ENCODE measurements around the gene FOXO1. TPM values are rescaled to one million over a fixed set of nuclear protein-coding genes. Genes with fewer than 3 reads are reported as not detected.

Gene FOXO1
- total and polyA plus RNA-seq, 2 donors (not counting 1 experiment from before 2014, with no cell fraction given): 1.9 to 2.5 TPM

DNA sequence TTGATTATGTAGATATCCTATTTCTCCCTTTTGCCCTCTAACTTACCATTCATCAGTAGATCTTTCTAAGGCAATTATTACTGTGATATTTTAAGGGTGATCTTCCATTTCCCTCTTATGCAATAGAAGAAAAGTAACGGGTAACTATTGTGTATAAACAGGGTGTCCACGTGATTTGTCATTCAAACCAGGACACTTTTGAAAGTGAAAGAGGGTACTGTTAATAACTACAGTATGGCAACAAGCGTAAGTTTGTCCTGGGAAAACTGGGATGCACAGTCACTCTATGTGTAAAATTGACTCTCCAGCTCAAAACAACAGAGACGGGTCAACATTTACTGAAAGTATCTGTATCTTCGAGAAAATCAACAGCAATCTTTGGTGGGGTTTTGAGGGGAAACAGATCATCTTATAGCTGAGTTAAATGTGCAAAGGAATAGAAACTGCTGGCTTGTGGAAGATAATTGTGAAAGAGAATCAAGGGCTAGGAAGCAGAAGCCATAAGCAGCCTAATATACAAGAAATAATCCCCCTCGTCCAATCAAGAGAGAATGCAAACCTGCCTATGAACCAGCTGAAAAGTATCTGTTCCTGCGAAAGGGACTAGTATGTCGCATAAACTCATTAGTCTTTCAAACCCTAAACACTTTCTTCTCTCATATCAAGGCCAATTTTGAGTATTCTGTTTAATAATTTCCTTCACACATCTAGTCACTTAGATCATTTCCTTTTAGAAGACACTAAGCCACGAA, 126.7 kb downstream of the FOXO1 start:
- no peak overlapping the region for H3K27ac ChIP-seq (ENCODE audit: insufficient read depth, low read length)

GRCh38 chr13:40537146-40537895, 129.1 kb downstream of the FOXO1 start:
- H4K20me1 ChIP-seq (ENCODE audit: control insufficient read depth, extremely low read depth, insufficient read depth, low read length): no peaks in the 10 kb centered on the region

More for the DNA sequence above, 126.7 kb downstream of the FOXO1 start:
- TF ChIP-seq EZH2 (IDR thresholded peaks at IDR 0.05; ENCODE audit: low read length, missing control alignments): no peak
- TF ChIP-seq, protein P1, sequence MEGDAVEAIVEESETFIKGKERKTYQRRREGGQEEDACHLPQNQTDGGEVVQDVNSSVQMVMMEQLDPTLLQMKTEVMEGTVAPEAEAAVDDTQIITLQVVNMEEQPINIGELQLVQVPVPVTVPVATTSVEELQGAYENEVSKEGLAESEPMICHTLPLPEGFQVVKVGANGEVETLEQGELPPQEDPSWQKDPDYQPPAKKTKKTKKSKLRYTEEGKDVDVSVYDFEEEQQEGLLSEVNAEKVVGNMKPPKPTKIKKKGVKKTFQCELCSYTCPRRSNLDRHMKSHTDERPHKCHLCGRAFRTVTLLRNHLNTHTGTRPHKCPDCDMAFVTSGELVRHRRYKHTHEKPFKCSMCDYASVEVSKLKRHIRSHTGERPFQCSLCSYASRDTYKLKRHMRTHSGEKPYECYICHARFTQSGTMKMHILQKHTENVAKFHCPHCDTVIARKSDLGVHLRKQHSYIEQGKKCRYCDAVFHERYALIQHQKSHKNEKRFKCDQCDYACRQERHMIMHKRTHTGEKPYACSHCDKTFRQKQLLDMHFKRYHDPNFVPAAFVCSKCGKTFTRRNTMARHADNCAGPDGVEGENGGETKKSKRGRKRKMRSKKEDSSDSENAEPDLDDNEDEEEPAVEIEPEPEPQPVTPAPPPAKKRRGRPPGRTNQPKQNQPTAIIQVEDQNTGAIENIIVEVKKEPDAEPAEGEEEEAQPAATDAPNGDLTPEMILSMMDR (conservative IDR thresholded peaks at IDR 0.05 in 1 of 2, IDR thresholded peaks at IDR 0.05 in 1 of 2; ENCODE audit: low read depth in 1 of 2, low read length in 2 of 2): no peak
- H3K27me3 ChIP-seq (ENCODE audit: control insufficient read depth, insufficient read depth, low read length): no peaks in the 10 kb centered on the region
- H3K79me2 ChIP-seq (ENCODE audit: control insufficient read depth, insufficient read depth, low read length): no peaks in the 10 kb centered on the region
- H4K20me1 ChIP-seq (ENCODE audit: control insufficient read depth, extremely low read depth, insufficient read depth, low read length): no peaks in the 10 kb centered on the region
- no peaks in the 10 kb centered on the region for H3K9me3 ChIP-seq (ENCODE audit: control insufficient read depth, insufficient read depth, low read depth, low read length)
- no peak overlapping the region for H3K9ac ChIP-seq (ENCODE audit: insufficient read depth, low read length)
- DNase-seq (ENCODE audit: low read depth in 2 of 2): no peak
- H2AFZ ChIP-seq (ENCODE audit: low read length): no peak overlapping the region
- H3K4me3 ChIP-seq (replicated peaks in 1 of 4; ENCODE audit: control extremely low read depth in 1 of 4, insufficient read depth in 1 of 4, low read depth in 3 of 4, low read length in 4 of 4): no peak overlapping the region
- no peaks in the 10 kb centered on the region for H3K36me3 ChIP-seq (ENCODE audit: control insufficient read depth, insufficient read depth, low read length)
- peaks cover 3% of the 10 kb centered on the region for H3K4me1 ChIP-seq (ENCODE audit: control insufficient read depth, extremely low read depth, insufficient read depth, low read length)
- no peak overlapping the region for H3K4me2 ChIP-seq (ENCODE audit: extremely low read depth, insufficient read depth, low read length)

More at GRCh38 chr13:40537146-40537895, 129.1 kb downstream of the FOXO1 start:
- no peak overlapping the region for H3K27ac ChIP-seq (ENCODE audit: insufficient read depth, low read length)
- no peaks in the 10 kb centered on the region for H3K36me3 ChIP-seq (ENCODE audit: control insufficient read depth, insufficient read depth, low read length)
- H3K4me1 ChIP-seq (ENCODE audit: control insufficient read depth, extremely low read depth, insufficient read depth, low read length): peaks cover 3% of the 10 kb centered on the region
- H3K9me3 ChIP-seq (ENCODE audit: control insufficient read depth, insufficient read depth, low read depth, low read length): no peaks in the 10 kb centered on the region
- H3K4me2 ChIP-seq (ENCODE audit: extremely low read depth, insufficient read depth, low read length): no peak overlapping the region
- no peak overlapping the region for H2AFZ ChIP-seq (ENCODE audit: low read length)
- no peak for TF ChIP-seq EZH2 (IDR thresholded peaks at IDR 0.05; ENCODE audit: low read length, missing control alignments)
- TF ChIP-seq, protein P1 (conservative IDR thresholded peaks at IDR 0.05 in 1 of 2, IDR thresholded peaks at IDR 0.05 in 1 of 2; ENCODE audit: low read depth in 1 of 2, low read length in 2 of 2): no peak
- no peak for DNase-seq (ENCODE audit: low read depth in 2 of 2)
- no peak overlapping the region for H3K4me3 ChIP-seq (replicated peaks in 1 of 4; ENCODE audit: control extremely low read depth in 1 of 4, insufficient read depth in 1 of 4, low read depth in 3 of 4, low read length in 4 of 4)
- H3K27me3 ChIP-seq (ENCODE audit: control insufficient read depth, insufficient read depth, low read length): no peaks in the 10 kb centered on the region
- no peak overlapping the region for H3K9ac ChIP-seq (ENCODE audit: insufficient read depth, low read length)
- no peaks in the 10 kb centered on the region for H3K79me2 ChIP-seq (ENCODE audit: control insufficient read depth, insufficient read depth, low read length)
